Mesothelial cell of epicardium (in vitro differentiated cells): ENCODE results near the gene BOK. TPM values are rescaled to one million over a fixed set of nuclear protein-coding genes. Genes with fewer than 3 reads are reported as not detected.

Experiments
- DNase-seq, 2 experiments: peaks; one replicate each; pipeline ENCODE4 v3.0.0; 2021; ENCODE audit warnings: low spot score in 2 of 2; ENCODE audit not compliant: unreplicated experiment in 2 of 2
- H3K27ac Mint-ChIP-seq: 2 replicates; pipeline ENCODE4 v1.8.0; 2021; ENCODE audit warnings: mixed read lengths
- H3K27me3 Mint-ChIP-seq: 2 replicates; pipeline ENCODE4 v1.8.0; 2021; ENCODE audit warnings: low read depth, mixed read lengths
- H3K36me3 Mint-ChIP-seq: 2 replicates; pipeline ENCODE4 v1.8.0; 2021; ENCODE audit warnings: mixed read lengths
- H3K4me1 Mint-ChIP-seq: 2 replicates; pipeline ENCODE4 v1.8.0; 2021; ENCODE audit warnings: mixed read lengths
- H3K4me3 Mint-ChIP-seq: 2 replicates; pipeline ENCODE4 v1.8.0; 2021; ENCODE audit warnings: mild to moderate bottlenecking, moderate library complexity, mixed read lengths
- H3K9me3 Mint-ChIP-seq: 2 replicates; pipeline ENCODE4 v1.8.0; 2021; ENCODE audit warnings: mixed read lengths
- total RNA-seq: library from RNA; stranded (reverse); gene quantifications from 3 replicates; pipeline ENCODE4 v1.2.1, GENCODE V29; 2021
- TF ChIP-seq, protein P1 (sequence below): fragments of 200-600 bp; sonication (generic); IDR thresholded peaks from one replicate; pipeline ENCODE4 v1.5.0; 2021; ENCODE audit warnings: antibody characterized with exemption; ENCODE audit not compliant: unreplicated experiment

The BOK gene
- total RNA-seq, 1 donor from 2014 or later = 36.0 TPM

DNA sequence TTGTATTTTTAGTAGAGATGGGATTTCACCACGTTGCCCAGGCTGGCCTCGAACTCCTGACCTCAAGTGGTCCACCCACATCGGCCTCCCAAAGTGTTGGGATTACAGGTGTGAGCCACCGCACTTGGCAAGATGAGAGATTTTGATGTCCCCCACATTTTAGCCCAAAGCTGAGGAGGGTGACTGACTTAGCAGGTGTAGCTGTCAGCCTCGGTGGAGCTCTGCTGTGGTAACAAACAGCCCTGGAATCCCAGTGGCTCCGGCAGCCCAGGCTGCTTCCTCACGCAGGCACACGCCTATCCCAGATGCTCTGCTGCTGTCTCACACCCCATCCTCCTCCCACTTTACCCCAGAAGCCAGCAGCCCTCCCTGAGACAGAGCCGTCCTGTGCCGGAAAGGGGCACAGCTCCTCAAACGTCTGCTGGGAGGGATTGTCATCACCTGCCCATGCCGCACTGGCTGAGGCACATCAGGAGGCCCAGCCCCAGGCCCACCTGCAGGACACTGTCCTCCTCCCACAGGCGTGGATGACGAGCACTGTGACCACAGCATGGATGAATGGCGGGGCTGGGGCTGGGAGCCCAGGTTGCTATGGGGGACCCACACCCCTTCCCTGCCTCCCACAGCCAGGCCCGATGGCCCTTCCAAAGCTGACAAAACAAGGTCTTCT is 10.6 kb upstream of the BOK start:
- Mint-ChIP-seq H3K27me3 (peaks cover 6% of the 10 kb centered on the region), H3K4me3 (no peak overlapping the region), H3K27ac (no peak overlapping the region), H3K4me1 (peaks cover 15% of the 10 kb centered on the region), H3K9me3 (no peaks in the 10 kb centered on the region), H3K36me3 (no peaks in the 10 kb centered on the region)
- no peak for DNase-seq
- TF ChIP-seq, protein P1, sequence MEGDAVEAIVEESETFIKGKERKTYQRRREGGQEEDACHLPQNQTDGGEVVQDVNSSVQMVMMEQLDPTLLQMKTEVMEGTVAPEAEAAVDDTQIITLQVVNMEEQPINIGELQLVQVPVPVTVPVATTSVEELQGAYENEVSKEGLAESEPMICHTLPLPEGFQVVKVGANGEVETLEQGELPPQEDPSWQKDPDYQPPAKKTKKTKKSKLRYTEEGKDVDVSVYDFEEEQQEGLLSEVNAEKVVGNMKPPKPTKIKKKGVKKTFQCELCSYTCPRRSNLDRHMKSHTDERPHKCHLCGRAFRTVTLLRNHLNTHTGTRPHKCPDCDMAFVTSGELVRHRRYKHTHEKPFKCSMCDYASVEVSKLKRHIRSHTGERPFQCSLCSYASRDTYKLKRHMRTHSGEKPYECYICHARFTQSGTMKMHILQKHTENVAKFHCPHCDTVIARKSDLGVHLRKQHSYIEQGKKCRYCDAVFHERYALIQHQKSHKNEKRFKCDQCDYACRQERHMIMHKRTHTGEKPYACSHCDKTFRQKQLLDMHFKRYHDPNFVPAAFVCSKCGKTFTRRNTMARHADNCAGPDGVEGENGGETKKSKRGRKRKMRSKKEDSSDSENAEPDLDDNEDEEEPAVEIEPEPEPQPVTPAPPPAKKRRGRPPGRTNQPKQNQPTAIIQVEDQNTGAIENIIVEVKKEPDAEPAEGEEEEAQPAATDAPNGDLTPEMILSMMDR = no peak

DNA sequence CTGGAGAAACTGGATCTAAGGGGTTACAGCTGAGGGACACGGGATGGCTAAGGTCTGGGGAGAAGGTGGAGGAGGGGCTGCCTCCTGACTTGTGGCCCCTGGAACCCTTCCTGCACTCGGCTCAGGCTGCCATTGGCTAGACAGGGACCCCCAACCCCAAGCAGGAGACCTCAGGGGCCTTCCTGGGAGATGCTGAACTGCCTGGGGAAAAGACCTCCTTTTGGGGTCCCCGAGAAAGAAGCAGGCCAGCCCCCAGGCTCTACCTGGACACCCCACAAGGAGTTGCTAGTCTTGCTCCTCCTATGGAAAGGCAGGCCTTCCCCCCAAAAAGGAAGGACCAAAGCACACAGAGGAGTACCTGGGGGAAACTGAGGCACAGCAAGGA is 10.1 kb upstream of the BOK start:
- no peaks in the 10 kb centered on the region for H3K36me3 Mint-ChIP-seq
- peaks cover 15% of the 10 kb centered on the region for H3K4me1 Mint-ChIP-seq
- no peak for DNase-seq
- H3K27me3 Mint-ChIP-seq = peaks cover under 1% of the 10 kb centered on the region
- no peak overlapping the region for H3K4me3 Mint-ChIP-seq
- no peaks in the 10 kb centered on the region for H3K9me3 Mint-ChIP-seq
- no peak overlapping the region for H3K27ac Mint-ChIP-seq
- TF ChIP-seq, protein P1 = no peak

DNA sequence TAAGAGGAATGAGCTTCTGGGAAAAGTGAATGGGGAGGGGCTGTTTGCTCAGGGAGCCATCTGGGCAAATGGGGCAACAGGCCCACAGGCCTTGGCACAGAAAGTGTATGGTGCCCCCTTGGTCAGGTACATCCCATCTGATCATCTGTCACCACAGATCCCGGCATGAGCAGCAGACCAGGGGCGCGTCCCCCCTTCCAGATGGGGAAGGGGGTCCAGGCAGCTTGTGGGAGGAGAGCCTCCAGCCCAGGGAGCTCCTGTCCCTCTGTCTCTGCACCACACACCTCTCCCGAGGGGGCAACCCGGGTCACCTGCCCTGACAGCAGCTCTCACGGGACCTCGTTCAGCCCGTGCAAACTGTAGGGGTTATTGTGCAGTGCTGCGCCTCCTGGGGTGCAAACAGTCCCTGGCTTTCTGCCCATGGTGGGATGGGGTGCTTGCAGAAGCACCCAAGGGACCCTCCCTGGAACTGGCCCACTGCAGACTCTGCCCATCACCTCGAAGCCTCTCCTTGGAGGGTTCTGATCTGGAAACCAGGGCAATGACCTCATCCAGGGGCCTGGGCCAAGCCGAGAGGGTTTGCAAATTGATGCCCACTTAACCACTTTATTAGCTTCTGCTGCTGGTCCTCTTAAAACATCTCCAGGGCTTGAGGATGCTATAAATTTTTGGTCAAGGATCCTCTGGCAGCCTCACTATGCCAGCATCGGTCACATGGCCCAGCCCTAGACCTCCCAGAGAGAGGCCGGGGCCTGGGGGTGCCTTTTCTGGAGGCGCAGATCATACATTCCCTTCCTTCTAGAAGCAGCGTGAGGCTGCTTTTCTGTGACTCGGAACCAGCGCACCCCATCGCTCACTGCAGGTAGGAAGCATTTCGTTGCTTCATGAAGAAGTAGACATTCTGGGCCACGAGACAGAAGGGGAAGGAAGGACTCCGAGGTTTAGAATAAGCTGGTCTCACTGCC is 7.6 kb upstream of the BOK start:
- peaks cover 18% of the 10 kb centered on the region for H3K4me1 Mint-ChIP-seq
- H3K27me3 Mint-ChIP-seq = no peaks in the 10 kb centered on the region
- H3K4me3 Mint-ChIP-seq = no peak overlapping the region
- TF ChIP-seq, protein P1 = no peak
- H3K36me3 Mint-ChIP-seq = no peaks in the 10 kb centered on the region
- H3K27ac Mint-ChIP-seq = no peak overlapping the region
- no peaks in the 10 kb centered on the region for H3K9me3 Mint-ChIP-seq
- no peak for DNase-seq

DNA sequence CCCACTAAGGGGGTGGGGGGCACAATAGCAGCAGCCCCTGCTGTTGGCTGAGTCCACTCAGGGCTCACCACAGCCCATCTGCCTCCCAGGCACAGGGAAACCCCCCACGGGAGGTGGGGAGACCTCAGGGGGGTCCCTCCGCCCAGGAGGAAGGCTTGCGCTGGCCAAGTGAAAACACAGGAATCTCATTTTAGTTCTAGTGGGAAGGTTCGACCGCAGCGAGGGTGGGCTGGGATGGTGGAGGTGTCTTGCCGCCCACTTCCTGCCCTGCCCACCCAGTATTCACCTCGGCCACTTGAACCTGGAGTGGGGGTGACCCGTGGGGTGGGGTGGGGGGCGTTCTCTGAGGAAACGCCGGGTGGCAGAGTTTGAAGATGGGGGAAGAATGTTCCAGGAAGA is 6.9 kb upstream of the BOK start:
- TF ChIP-seq, protein P1 = no peak

DNA sequence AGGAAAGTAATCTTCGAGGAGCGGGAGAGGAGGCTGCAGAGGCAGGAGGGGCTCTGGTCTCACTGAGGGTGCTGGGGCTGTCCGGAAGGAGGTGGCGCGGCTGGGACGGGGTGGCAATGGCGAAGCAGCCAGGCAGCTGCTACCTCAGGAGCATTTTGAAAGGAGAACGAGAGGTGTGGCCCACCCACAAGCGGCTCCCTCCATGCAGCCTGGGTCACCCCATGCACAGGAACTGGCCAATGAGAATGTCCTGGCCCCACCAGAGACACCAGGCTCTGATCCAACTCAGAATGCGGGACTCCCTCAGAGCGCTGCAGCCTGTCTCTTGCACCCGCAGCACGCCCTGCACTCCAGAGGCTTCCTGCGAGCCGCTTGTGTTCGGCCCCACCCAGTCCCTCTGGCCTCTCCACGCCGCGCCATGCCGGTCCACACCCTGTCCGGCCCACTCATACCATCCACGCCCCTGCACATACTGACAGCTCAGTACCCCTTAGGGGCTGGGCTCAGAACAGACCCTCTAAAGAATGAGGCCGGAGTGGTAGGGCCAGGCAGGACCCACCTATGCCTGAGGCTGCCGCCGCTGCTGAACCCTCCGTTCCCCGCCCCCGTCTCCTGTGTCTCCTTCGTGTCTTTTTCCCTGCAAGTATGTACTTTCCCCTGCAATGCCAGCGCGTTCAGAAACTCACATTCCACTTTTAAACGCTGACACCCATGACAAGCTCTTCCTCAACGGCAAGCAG is 6.4 kb upstream of the BOK start:
- no peak overlapping the region for H3K27ac Mint-ChIP-seq

More for the DNA sequence above, 6.9 kb upstream of the BOK start:
- H3K36me3 Mint-ChIP-seq = peaks cover under 1% of the 10 kb centered on the region
- no peak overlapping the region for H3K4me3 Mint-ChIP-seq
- H3K4me1 Mint-ChIP-seq = peaks cover 18% of the 10 kb centered on the region
- no peaks in the 10 kb centered on the region for H3K27me3 Mint-ChIP-seq
- H3K9me3 Mint-ChIP-seq = peaks cover 2% of the 10 kb centered on the region
- DNase-seq = no peak
- H3K27ac Mint-ChIP-seq = no peak overlapping the region

More for the DNA sequence above, 6.4 kb upstream of the BOK start:
- H3K36me3 Mint-ChIP-seq = peaks cover 5% of the 10 kb centered on the region
- H3K9me3 Mint-ChIP-seq = peaks cover 6% of the 10 kb centered on the region
- DNase-seq = no peak
- H3K27me3 Mint-ChIP-seq = no peaks in the 10 kb centered on the region
- H3K4me3 Mint-ChIP-seq = no peak overlapping the region
- TF ChIP-seq, protein P1 = no peak
- peaks cover 18% of the 10 kb centered on the region for H3K4me1 Mint-ChIP-seq
